H1 (cell line): ENCODE results near the gene CYGB.

ENCODE experiments used
- GABPA ChIP-seq: IDR thresholded peaks from 2 replicates; pipeline ENCODE4 v1.6.1; 2011; ENCODE audit warnings: mild to moderate bottlenecking, low read length, moderate library complexity, borderline replicate concordance; ENCODE audit not compliant: insufficient read depth
- TF ChIP-seq, protein P1 (sequence below), 3 experiments: IDR thresholded peaks; 1 replicate in 2 of 3; 2 replicates in 1 of 3; pipeline versions ENCODE4 v1.5.1 to v1.6.1; 2011; ENCODE audit warnings: low read length in 3 of 3, mild to moderate bottlenecking in 3 of 3, inconsistent platforms in 2 of 3, low read depth in 1 of 3, moderate library complexity in 1 of 3; ENCODE audit not compliant: insufficient read depth in 1 of 3; ENCODE audit errors: control extremely low read depth in 1 of 3

DNA sequence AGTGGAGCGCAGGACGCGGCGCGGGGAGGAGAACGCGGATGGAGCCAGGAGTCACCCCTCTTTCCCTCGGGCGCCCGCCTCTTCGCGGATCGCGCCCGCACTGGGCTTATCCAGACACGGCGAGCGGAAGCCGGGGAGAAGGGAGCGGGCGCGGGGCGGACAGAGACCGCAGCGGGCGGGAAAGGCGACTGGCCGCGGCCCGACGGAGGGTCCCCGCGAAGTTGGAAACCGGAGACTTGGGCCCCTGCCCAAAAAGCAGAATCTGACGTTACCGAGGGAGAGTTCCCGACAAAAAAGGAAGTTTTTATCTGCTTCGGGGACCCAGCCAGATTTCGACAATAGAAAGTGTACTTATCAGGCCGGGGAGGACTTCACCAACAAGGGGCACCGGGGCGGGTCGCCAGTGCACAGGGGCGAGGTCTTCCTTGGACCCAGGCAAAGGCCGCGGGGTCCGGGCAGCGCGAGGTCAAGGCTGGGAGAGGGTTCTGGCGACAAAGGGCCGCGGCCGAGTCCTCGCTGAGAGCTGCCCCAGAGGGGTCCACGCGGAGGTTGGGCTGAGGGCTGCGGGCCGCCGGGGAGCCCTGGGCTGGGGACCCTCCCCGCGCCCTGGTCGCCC is 47.6 kb upstream of the CYGB start:
- TF ChIP-seq, protein P1, sequence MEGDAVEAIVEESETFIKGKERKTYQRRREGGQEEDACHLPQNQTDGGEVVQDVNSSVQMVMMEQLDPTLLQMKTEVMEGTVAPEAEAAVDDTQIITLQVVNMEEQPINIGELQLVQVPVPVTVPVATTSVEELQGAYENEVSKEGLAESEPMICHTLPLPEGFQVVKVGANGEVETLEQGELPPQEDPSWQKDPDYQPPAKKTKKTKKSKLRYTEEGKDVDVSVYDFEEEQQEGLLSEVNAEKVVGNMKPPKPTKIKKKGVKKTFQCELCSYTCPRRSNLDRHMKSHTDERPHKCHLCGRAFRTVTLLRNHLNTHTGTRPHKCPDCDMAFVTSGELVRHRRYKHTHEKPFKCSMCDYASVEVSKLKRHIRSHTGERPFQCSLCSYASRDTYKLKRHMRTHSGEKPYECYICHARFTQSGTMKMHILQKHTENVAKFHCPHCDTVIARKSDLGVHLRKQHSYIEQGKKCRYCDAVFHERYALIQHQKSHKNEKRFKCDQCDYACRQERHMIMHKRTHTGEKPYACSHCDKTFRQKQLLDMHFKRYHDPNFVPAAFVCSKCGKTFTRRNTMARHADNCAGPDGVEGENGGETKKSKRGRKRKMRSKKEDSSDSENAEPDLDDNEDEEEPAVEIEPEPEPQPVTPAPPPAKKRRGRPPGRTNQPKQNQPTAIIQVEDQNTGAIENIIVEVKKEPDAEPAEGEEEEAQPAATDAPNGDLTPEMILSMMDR (IDR thresholded peaks at IDR 0.05; ENCODE audit: control extremely low read depth in 1 of 3, insufficient read depth in 1 of 3, low read depth in 1 of 3, low read length in 3 of 3) = no peak
- no peak for TF ChIP-seq GABPA
